GM23248 (cell line): ENCODE results near the gene NF1. TPM values are rescaled to one million over a fixed set of nuclear protein-coding genes. Genes with fewer than 3 reads are reported as not detected.
"Not testable (repeated sequence)": the region's sequence is repeated elsewhere in the genome, so short reads cannot be mapped to it uniquely, and the experiment has no call there.

Experiments used
- DNase-seq: peaks from one replicate; pipeline ENCODE4 v3.0.0-alpha.2; 2015
- H2AFZ ChIP-seq: fragments of 200-600 bp; sonication (generic); 2 replicates; pipeline ENCODE4 v1.6.1; 2016; ENCODE audit warnings: antibody characterized with exemption
- H3F3A ChIP-seq: fragments of 200-600 bp; sonication (generic); 2 replicates; pipeline ENCODE4 v1.6.1; 2016; ENCODE audit warnings: mild to moderate bottlenecking, antibody characterized with exemption, mixed run types; ENCODE audit not compliant: insufficient read depth
- H3K27ac ChIP-seq: fragments of 200-600 bp; sonication (generic); 2 replicates; pipeline ENCODE4 v1.5.1; 2016; ENCODE audit warnings: mild to moderate bottlenecking
- H3K27me3 ChIP-seq: fragments of 200-600 bp; sonication (generic); replicated peaks from 2 replicates; pipeline ENCODE4 v1.6.1; 2016; ENCODE audit warnings: mild to moderate bottlenecking; ENCODE audit not compliant: insufficient read depth
- H3K36me3 ChIP-seq: fragments of 200-600 bp; sonication (generic); 2 replicates; pipeline ENCODE4 v1.6.1; 2016; ENCODE audit warnings: low read depth, mild to moderate bottlenecking
- H3K4me1 ChIP-seq: fragments of 200-600 bp; sonication (generic); 2 replicates; pipeline ENCODE4 v1.6.1; 2016; ENCODE audit warnings: mild to moderate bottlenecking; ENCODE audit not compliant: insufficient read depth
- H3K4me2 ChIP-seq: fragments of 200-600 bp; sonication (generic); one replicate; pipeline ENCODE4 v1.6.1; 2016; ENCODE audit warnings: mild to moderate bottlenecking; ENCODE audit not compliant: unreplicated experiment
- H3K4me3 ChIP-seq: fragments of 200-600 bp; sonication (generic); 2 replicates; pipeline ENCODE4 v1.5.1; 2016; ENCODE audit warnings: mild to moderate bottlenecking
- H3K79me2 ChIP-seq: fragments of 200-600 bp; sonication (generic); 2 replicates; pipeline ENCODE4 v1.6.1; 2016; ENCODE audit warnings: mild to moderate bottlenecking; ENCODE audit not compliant: insufficient read depth
- H3K9ac ChIP-seq: fragments of 200-600 bp; sonication (generic); 2 replicates; pipeline ENCODE4 v1.6.1; 2016; ENCODE audit warnings: mild to moderate bottlenecking
- H3K9me2 ChIP-seq: fragments of 200-600 bp; sonication (generic); 2 replicates; pipeline ENCODE4 v1.6.1; 2016; ENCODE audit warnings: mixed run types, mild to moderate bottlenecking, moderate library complexity; ENCODE audit not compliant: insufficient read depth
- H3K9me3 ChIP-seq: fragments of 200-600 bp; sonication (generic); one replicate; pipeline ENCODE4 v1.6.1; 2017; ENCODE audit warnings: low read depth
- H4K20me1 ChIP-seq: fragments of 200-600 bp; sonication (generic); 2 replicates; pipeline ENCODE4 v1.6.0; 2016; ENCODE audit not compliant: insufficient read depth
- EZH2 ChIP-seq: fragments of 200-600 bp; sonication (generic); IDR thresholded peaks from 2 replicates; pipeline ENCODE4 v1.6.1; 2018; ENCODE audit warnings: antibody characterized with exemption, mild to moderate bottlenecking; ENCODE audit not compliant: insufficient read depth, poor library complexity, severe bottlenecking
- EZH2phosphoT487 ChIP-seq: fragments of 200-600 bp; sonication (generic); IDR thresholded peaks from 2 replicates; pipeline ENCODE4 v1.6.1; 2018; ENCODE audit warnings: antibody characterized with exemption, moderate library complexity, mild to moderate bottlenecking, low read depth; ENCODE audit not compliant: insufficient read depth
- WGBS, 2 experiments: methylation state at CpG; one replicate each; pipeline ENCODE4 v1.1.6; 2015 to 2017; ENCODE audit warnings: low lambda C conversion rate in 2 of 2, low coverage in 1 of 2; ENCODE audit errors: missing lambda C conversion rate in 2 of 2; 5-methylcytosine and 5-hydroxymethylcytosine counted together
- in situ Hi-C: fragments of 300-500 bp; cut with MboI; formaldehyde crosslinking; loops from 2 replicates; pipeline ENCODE4 v1.15.0; 2020
- polyA plus RNA-seq: library from polyadenylated mRNA; unstranded; fragments of >200 nt; fragmentation: Nextera tagmentation; extraction: Ambion mirVana; gene quantifications from 2 replicates; pipeline ENCODE4 v1.2.1, GENCODE V29; 2016
- total RNA-seq: library from RNA; depleted of rRNA; stranded (reverse); fragments of >200 nt; shearing (Covaris generic); gene quantifications from 2 replicates; pipeline ENCODE4 v1.2.3, GENCODE V29; 2014

Gene NF1
- total and polyA plus RNA-seq, 2 experiments from 2014 or later = 6.1 to 24.4 TPM

DNA sequence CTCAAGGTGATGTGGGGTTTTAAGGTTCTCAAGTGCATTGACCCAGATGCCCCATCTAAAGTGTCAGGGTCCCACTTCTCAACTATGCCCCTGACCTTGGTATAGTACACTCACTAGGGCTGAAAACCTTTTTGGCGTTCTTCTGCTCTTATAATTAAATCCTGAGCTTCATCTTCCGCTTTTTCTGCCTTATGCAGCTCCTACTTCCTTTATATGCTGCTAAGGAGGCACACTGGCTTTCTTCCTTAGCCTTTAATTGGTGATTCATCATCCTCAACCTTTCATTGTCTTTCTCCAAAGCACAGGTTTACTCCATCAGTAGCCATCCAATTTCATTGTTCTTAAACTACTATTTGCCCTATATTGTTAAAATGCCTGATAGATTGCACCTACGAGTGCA lies 5.3 kb upstream of the NF1 start:
- Histone ChIP-seq H3K27me3 (no peaks in the 10 kb centered on the region), H3K4me3 (no peak overlapping the region), H3F3A (0 out of 2 replicates have a peak, but pooled peaks cover 14% of the 10 kb centered on the region), H3K9me2 (no peaks in the 10 kb centered on the region), H3K79me2 (no peaks in the 10 kb centered on the region), H3K4me2 (no peak overlapping the region), H3K9me3 (no peaks in the 10 kb centered on the region), H3K4me1 (peaks cover 5% of the 10 kb centered on the region; the same call in 1 of the 2 replicates), H3K9ac (no peak overlapping the region), H4K20me1 (no peaks in the 10 kb centered on the region), H3K27ac (no peak overlapping the region), H2AFZ (no peak overlapping the region), H3K36me3 (no peaks in the 10 kb centered on the region)
- DNase-seq = no peak
- WGBS, 2 experiments = 95 to 96% methylated on average over 3 of the region's 3 CpGs
- in situ Hi-C loops = no loop called here
- TF ChIP-seq EZH2 (no peak), EZH2phosphoT487 (no peak)

DNA sequence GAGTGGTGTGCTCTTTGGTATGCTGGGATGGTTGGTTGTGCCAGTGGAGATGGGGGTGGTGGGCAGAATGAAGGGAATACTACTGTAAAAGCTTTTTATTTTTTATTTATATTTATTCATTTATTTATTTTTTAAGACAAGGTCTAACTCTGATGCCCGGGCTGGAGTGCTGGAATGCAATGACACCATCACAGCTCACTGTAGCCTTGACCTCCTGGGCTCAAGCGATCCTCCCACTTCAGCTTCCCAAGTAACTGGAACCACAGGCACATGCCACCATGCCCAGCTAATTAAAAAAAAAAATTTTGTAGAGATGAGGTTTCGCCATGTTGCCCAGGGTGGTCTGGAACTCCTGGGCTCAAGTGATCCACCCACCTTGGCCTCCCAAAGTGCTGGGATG lies 4.1 kb upstream of the NF1 start:
- H3K9me3 ChIP-seq, H2AFZ ChIP-seq, H3K36me3 ChIP-seq, H3K9ac ChIP-seq, H3K9me2 ChIP-seq, H4K20me1 ChIP-seq, H3K4me2 ChIP-seq, H3K4me1 ChIP-seq, H3K27ac ChIP-seq, H3K4me3 ChIP-seq, H3K27me3 ChIP-seq, H3K79me2 ChIP-seq, DNase-seq, in situ Hi-C loops: not testable (repeated sequence)
- peaks cover 16% of the 10 kb centered on the region; the same call in 1 of the 2 replicates for H3F3A ChIP-seq
- WGBS, 2 experiments = 93 to 98% methylated on average over 3 of the region's 3 CpGs

- Histone ChIP-seq H3K9me3 (no peaks in the 10 kb centered on the region), H3K27me3 (no peaks in the 10 kb centered on the region), H3K9ac (no peak overlapping the region), H3K9me2 (no peaks in the 10 kb centered on the region), H3K4me3 (no peak overlapping the region), H3K27ac (no peak overlapping the region), H3K4me2 (no peak overlapping the region), H3K4me1 (peaks cover 11% of the 10 kb centered on the region; the same call in 1 of the 2 replicates), H3K36me3 (no peaks in the 10 kb centered on the region), H2AFZ (peak overlapping the region; percentile 42; the same call in 1 of the 2 replicates), H3K79me2 (peaks cover 25% of the 10 kb centered on the region), H4K20me1 (no peaks in the 10 kb centered on the region), H3F3A (peaks cover 26% of the 10 kb centered on the region; the same call in 1 of the 2 replicates)
- WGBS, 2 experiments = 89 to 93% methylated on average over 1 of the region's 1 CpG
- in situ Hi-C loops = no loop called here
- no peak for TF ChIP-seq EZH2
- TF ChIP-seq EZH2phosphoT487 = no peak
- DNase-seq = peak; percentile 39
Observed at GRCh38 chr17:31092475-31093064, 2.2 kb upstream of the NF1 start.

- Histone ChIP-seq H4K20me1 (no peaks in the 10 kb centered on the region), H3K27me3 (no peaks in the 10 kb centered on the region), H3K4me1 (peaks cover 11% of the 10 kb centered on the region; the same call in 1 of the 2 replicates), H3K9me2 (no peaks in the 10 kb centered on the region), H3F3A (peaks cover 26% of the 10 kb centered on the region; the same call in 1 of the 2 replicates), H3K9ac (peak overlapping the region; percentile 94), H3K36me3 (no peaks in the 10 kb centered on the region), H3K9me3 (no peaks in the 10 kb centered on the region), H3K79me2 (peaks cover 40% of the 10 kb centered on the region), H3K4me3 (peak overlapping the region; percentile 95), H3K4me2 (peak overlapping the region; percentile 36), H2AFZ (peak overlapping the region; percentile 89), H3K27ac (peak overlapping the region; percentile 83)
- DNase-seq = no peak
- TF ChIP-seq EZH2 = no peak
- no peak for TF ChIP-seq EZH2phosphoT487
- in situ Hi-C loops = no loop called here
- WGBS, 2 experiments = 30 to 35% methylated on average over 17 of the region's 17 CpGs
Observed at GRCh38 chr17:31093866-31094599, 744 bp upstream of the NF1 start.
